ENCODE data around the gene PRR30. TPM values are rescaled to one million over a fixed set of nuclear protein-coding genes. Genes with fewer than 3 reads are reported as not detected.
"Not testable (repeated sequence)": the region's sequence is repeated elsewhere in the genome, so short reads cannot be mapped to it uniquely, and the experiment has no call there.

PRR30 gene
- total RNA-seq, 3 donors from 2014 or later: not detected

- TF ChIP-seq POLR2A (IDR thresholded peaks at IDR 0.05) (no peak), CTCF (IDR thresholded peaks at IDR 0.05) (no peak), POLR2AphosphoS5 (IDR thresholded peaks at IDR 0.05) (no peak)
- intact Hi-C loops (cut with DNase I; ENCODE audit: low total_unique reads): loop anchor here (5.0 kb wide), 1 partner anchor 38 kb away; the partner anchor contains the start of gene CAD
Measured at GRCh38 chr2:27179344-27180000, 40.3 kb upstream of the PRR30 start.

GRCh38 chr2:27178469-27178868, 39.3 kb upstream of the PRR30 start:
- Histone ChIP-seq H3K27me3 (no peaks in the 10 kb centered on the region), H3K36me3 (no peaks in the 10 kb centered on the region), H3K27ac (no peak overlapping the region), H3K4me1 (peaks cover 0 to 11% of the 10 kb centered on the region in 2 donors), H3K9me3 (no peaks in the 10 kb centered on the region), H3K4me3 (no peak overlapping the region)
- intact Hi-C loops (cut with DNase I; ENCODE audit: low total_unique reads): loop anchor here (5.0 kb wide), 1 partner anchor 39 kb away; the partner anchor contains the start of gene CAD
- TF ChIP-seq POLR2A (IDR thresholded peaks at IDR 0.05): no peak
- TF ChIP-seq POLR2AphosphoS5 (IDR thresholded peaks at IDR 0.05): no peak
- TF ChIP-seq CTCF (IDR thresholded peaks at IDR 0.05): no peak
- DNase-seq (ENCODE audit: low spot score in 2 of 2): no peak

More at GRCh38 chr2:27179344-27180000, 40.3 kb upstream of the PRR30 start:
- no peak for DNase-seq (ENCODE audit: low spot score in 2 of 2)
- H3K36me3 ChIP-seq: no peaks in the 10 kb centered on the region
- H3K4me3 ChIP-seq: no peak overlapping the region
- H3K27ac ChIP-seq: peak overlapping the region; percentile 73 to 94
- H3K9me3 ChIP-seq: no peaks in the 10 kb centered on the region
- H3K27me3 ChIP-seq: no peaks in the 10 kb centered on the region
- H3K4me1 ChIP-seq: peaks cover 0 to 11% of the 10 kb centered on the region in 2 donors

- intact Hi-C loops (cut with DNase I; ENCODE audit: low total_unique reads): loop anchor here (5.0 kb wide), 1 partner anchor 40 kb away; the partner anchor contains the start of gene CAD
- TF ChIP-seq POLR2A (IDR thresholded peaks at IDR 0.05) (no peak), POLR2AphosphoS5 (IDR thresholded peaks at IDR 0.05) (no peak), CTCF (IDR thresholded peaks at IDR 0.05) (no peak)
- Histone ChIP-seq H3K4me3 (no peak overlapping the region), H3K9me3 (no peaks in the 10 kb centered on the region), H3K36me3 (no peaks in the 10 kb centered on the region), H3K4me1 (peaks cover 0 to 11% of the 10 kb centered on the region in 2 donors), H3K27ac (no peak overlapping the region), H3K27me3 (no peaks in the 10 kb centered on the region)
- DNase-seq (ENCODE audit: low spot score in 2 of 2): no peak
Measured at GRCh38 chr2:27177441-27178351, 38.5 kb upstream of the PRR30 start.

GRCh38 chr2:27175781-27176180, 36.6 kb upstream of the PRR30 start:
- H3K36me3 ChIP-seq; H3K4me1 ChIP-seq; H3K9me3 ChIP-seq; DNase-seq (ENCODE audit: low spot score in 2 of 2); H3K4me3 ChIP-seq; H3K27me3 ChIP-seq: not testable (repeated sequence)
- H3K27ac ChIP-seq: peak overlapping the region in 1 of 2 donors; percentile 52
- intact Hi-C loops (cut with DNase I; ENCODE audit: low total_unique reads): loop anchor here (5.0 kb wide), 1 partner anchor 42 kb away; the partner anchor contains the start of gene CAD

- TF ChIP-seq CTCF (IDR thresholded peaks at IDR 0.05): no peak
- no peak for TF ChIP-seq POLR2AphosphoS5 (IDR thresholded peaks at IDR 0.05)
- TF ChIP-seq POLR2A (IDR thresholded peaks at IDR 0.05): no peak
- no peak for DNase-seq (ENCODE audit: low spot score in 2 of 2)
- no peak overlapping the region for H3K4me3 ChIP-seq
- H3K4me1 ChIP-seq: peaks cover 0 to 3% of the 10 kb centered on the region in 2 donors
- no peaks in the 10 kb centered on the region for H3K9me3 ChIP-seq
- no peaks in the 10 kb centered on the region for H3K36me3 ChIP-seq
- intact Hi-C loops (cut with DNase I; ENCODE audit: low total_unique reads): loop anchor here (5.0 kb wide), 1 partner anchor 42 kb away; the partner anchor contains the start of gene CAD
- H3K27ac ChIP-seq: peak overlapping the region in 1 of 2 donors; percentile 52
- no peaks in the 10 kb centered on the region for H3K27me3 ChIP-seq
Measured at GRCh38 chr2:27175330-27175729, 36.1 kb upstream of the PRR30 start.
